Measurements from ENCODE around the gene PTPN1.
A peak's percentile ranks its signal among the peaks of the same experiment; 100 is the strongest.
"Not testable (repeated sequence)": the region's sequence is repeated elsewhere in the genome, so short reads cannot be mapped to it uniquely, and the experiment has no call there.

The PTPN1 gene

GRCh38 chr20:50471231-50471630, 39.0 kb upstream of the PTPN1 start:
- Histone ChIP-seq H3K36me3 (replicated peaks in 1 of 2; ENCODE audit: control insufficient read depth in 2 of 2, insufficient read depth in 2 of 2, low read length in 2 of 2) (no peaks in the 10 kb centered on the region), H3K18ac (ENCODE audit: low read length) (no peak overlapping the region), H2BK120ac (ENCODE audit: low read depth, low read length) (no peak overlapping the region), H4K91ac (ENCODE audit: low read depth, low read length, poor library complexity) (no peak overlapping the region), H2AK5ac (ENCODE audit: low read depth, low read length) (no peak overlapping the region), H3K23ac (ENCODE audit: low read depth, low read length, poor library complexity) (no peak overlapping the region), H3K4me1 (ENCODE audit: control insufficient read depth in 2 of 2, insufficient read depth in 1 of 2, low read depth in 1 of 2, low read length in 2 of 2) (peaks cover 0 to 5% of the 10 kb centered on the region in 2 donors), H3K9me3 (replicated peaks in 1 of 2; ENCODE audit: control insufficient read depth in 2 of 2, insufficient read depth in 1 of 2, low read depth in 1 of 2, low read length in 2 of 2) (no peaks in the 10 kb centered on the region), H3K9ac (ENCODE audit: low read depth, low read length, poor library complexity) (no peak overlapping the region), H2AFZ (ENCODE audit: low read length) (no peak overlapping the region), H2BK12ac (ENCODE audit: low read length) (no peak overlapping the region), H4K8ac (ENCODE audit: low read depth, low read length) (no peak overlapping the region), H3K27me3 (ENCODE audit: control insufficient read depth in 3 of 3, insufficient read depth in 3 of 3, low read depth in 1 of 3, low read length in 3 of 3) (peaks cover 0 to 4% (median 0%) of the 10 kb centered on the region in 3 experiments), H2BK15ac (ENCODE audit: low read length) (no peak overlapping the region), H3K27ac (replicated peaks; ENCODE audit: low read length) (no peak overlapping the region), H2BK5ac (ENCODE audit: low read length) (no peak overlapping the region), H3K4ac (ENCODE audit: low read length) (no peak overlapping the region), H3K79me1 (ENCODE audit: low read depth, low read length) (no peaks in the 10 kb centered on the region), H3K14ac (ENCODE audit: low read length) (no peak overlapping the region), H3K4me2 (ENCODE audit: insufficient read depth, low read length, poor library complexity, severe bottlenecking) (no peak overlapping the region), H3K4me3 (ENCODE audit: low read length in 2 of 2) (no peak overlapping the region)
- WGBS, 2 donors (ENCODE audit: extremely low coverage in 2 of 2, insufficient read length in 2 of 2, insufficient replicate concordance in 1 of 2), result no CpG with 5 or more reads among the region's 1 CpG
- no peak for DNase-seq (ENCODE audit: low spot score)

GRCh38 chr20:50472693-50473664, 37.2 kb upstream of the PTPN1 start:
- H3K18ac ChIP-seq (ENCODE audit: low read length), result peak overlapping the region; percentile 62
- no peak overlapping the region for H3K4me2 ChIP-seq (ENCODE audit: insufficient read depth, low read length, poor library complexity, severe bottlenecking)
- H3K23ac ChIP-seq (ENCODE audit: low read depth, low read length, poor library complexity), result peak overlapping the region; percentile 25
- no peak overlapping the region for H2BK120ac ChIP-seq (ENCODE audit: low read depth, low read length)
- peaks cover 0 to 5% of the 10 kb centered on the region in 2 donors for H3K4me1 ChIP-seq (ENCODE audit: control insufficient read depth in 2 of 2, insufficient read depth in 1 of 2, low read depth in 1 of 2, low read length in 2 of 2)
- no peak overlapping the region for H2AK5ac ChIP-seq (ENCODE audit: low read depth, low read length)
- H3K9me3 ChIP-seq (replicated peaks in 1 of 2; ENCODE audit: control insufficient read depth in 2 of 2, insufficient read depth in 1 of 2, low read depth in 1 of 2, low read length in 2 of 2), result no peaks in the 10 kb centered on the region
- H3K27me3 ChIP-seq (ENCODE audit: control insufficient read depth in 3 of 3, insufficient read depth in 3 of 3, low read depth in 1 of 3, low read length in 3 of 3), result peaks cover 0 to 7% (median 0%) of the 10 kb centered on the region in 3 experiments
- H2AFZ ChIP-seq (ENCODE audit: low read length), result no peak overlapping the region
- no peak for DNase-seq (ENCODE audit: low spot score)
- no CpG with 5 or more reads among the region's 12 CpGs for WGBS, 2 donors (ENCODE audit: extremely low coverage in 2 of 2, insufficient read length in 2 of 2, insufficient replicate concordance in 1 of 2)
- no peaks in the 10 kb centered on the region for H3K79me1 ChIP-seq (ENCODE audit: low read depth, low read length)
- no peak overlapping the region for H4K91ac ChIP-seq (ENCODE audit: low read depth, low read length, poor library complexity)
- no peak overlapping the region for H3K14ac ChIP-seq (ENCODE audit: low read length)
- no peak overlapping the region for H3K4ac ChIP-seq (ENCODE audit: low read length)
- H3K27ac ChIP-seq (replicated peaks; ENCODE audit: low read length), result no peak overlapping the region
- H2BK12ac ChIP-seq (ENCODE audit: low read length), result no peak overlapping the region
- no peak overlapping the region for H4K8ac ChIP-seq (ENCODE audit: low read depth, low read length)
- H3K9ac ChIP-seq (ENCODE audit: low read depth, low read length, poor library complexity), result no peak overlapping the region
- no peak overlapping the region for H2BK5ac ChIP-seq (ENCODE audit: low read length)
- no peaks in the 10 kb centered on the region for H3K36me3 ChIP-seq (replicated peaks in 1 of 2; ENCODE audit: control insufficient read depth in 2 of 2, insufficient read depth in 2 of 2, low read length in 2 of 2)
- H3K4me3 ChIP-seq (ENCODE audit: low read length in 2 of 2), result no peak overlapping the region
- H2BK15ac ChIP-seq (ENCODE audit: low read length), result no peak overlapping the region

GRCh38 chr20:50474356-50474755, 35.8 kb upstream of the PTPN1 start:
- not testable (repeated sequence) for H3K79me1 ChIP-seq (ENCODE audit: low read depth, low read length); H3K4me3 ChIP-seq (ENCODE audit: low read length in 2 of 2); H3K27me3 ChIP-seq (ENCODE audit: control insufficient read depth in 3 of 3, insufficient read depth in 3 of 3, low read depth in 1 of 3, low read length in 3 of 3); H2AK5ac ChIP-seq (ENCODE audit: low read depth, low read length); H2BK5ac ChIP-seq (ENCODE audit: low read length); H3K14ac ChIP-seq (ENCODE audit: low read length); DNase-seq (ENCODE audit: low spot score); H2BK12ac ChIP-seq (ENCODE audit: low read length); H3K9me3 ChIP-seq (replicated peaks in 1 of 2; ENCODE audit: control insufficient read depth in 2 of 2, insufficient read depth in 1 of 2, low read depth in 1 of 2, low read length in 2 of 2); H3K23ac ChIP-seq (ENCODE audit: low read depth, low read length, poor library complexity); H3K4me2 ChIP-seq (ENCODE audit: insufficient read depth, low read length, poor library complexity, severe bottlenecking); H3K9ac ChIP-seq (ENCODE audit: low read depth, low read length, poor library complexity); H4K91ac ChIP-seq (ENCODE audit: low read depth, low read length, poor library complexity); H3K27ac ChIP-seq (replicated peaks; ENCODE audit: low read length); H4K8ac ChIP-seq (ENCODE audit: low read depth, low read length); H3K18ac ChIP-seq (ENCODE audit: low read length); H3K4ac ChIP-seq (ENCODE audit: low read length); H2BK15ac ChIP-seq (ENCODE audit: low read length); H3K36me3 ChIP-seq (replicated peaks in 1 of 2; ENCODE audit: control insufficient read depth in 2 of 2, insufficient read depth in 2 of 2, low read length in 2 of 2); H2BK120ac ChIP-seq (ENCODE audit: low read depth, low read length); H3K4me1 ChIP-seq (ENCODE audit: control insufficient read depth in 2 of 2, insufficient read depth in 1 of 2, low read depth in 1 of 2, low read length in 2 of 2); H2AFZ ChIP-seq (ENCODE audit: low read length)
- WGBS, 2 donors (ENCODE audit: extremely low coverage in 2 of 2, insufficient read length in 2 of 2, insufficient replicate concordance in 1 of 2), result no CpG with 5 or more reads among the region's 5 CpGs

GRCh38 chr20:50475681-50476292, 34.4 kb upstream of the PTPN1 start:
- Histone ChIP-seq H2AFZ (ENCODE audit: low read length) (no peak overlapping the region), H3K4me3 (ENCODE audit: low read length in 2 of 2) (no peak overlapping the region), H2BK5ac (ENCODE audit: low read length) (no peak overlapping the region), H3K4me1 (ENCODE audit: control insufficient read depth in 2 of 2, insufficient read depth in 1 of 2, low read depth in 1 of 2, low read length in 2 of 2) (peaks cover 0 to 5% of the 10 kb centered on the region in 2 donors), H3K79me1 (ENCODE audit: low read depth, low read length) (no peaks in the 10 kb centered on the region), H2BK12ac (ENCODE audit: low read length) (no peak overlapping the region), H3K36me3 (replicated peaks in 1 of 2; ENCODE audit: control insufficient read depth in 2 of 2, insufficient read depth in 2 of 2, low read length in 2 of 2) (no peaks in the 10 kb centered on the region), H4K91ac (ENCODE audit: low read depth, low read length, poor library complexity) (no peak overlapping the region), H3K9ac (ENCODE audit: low read depth, low read length, poor library complexity) (no peak overlapping the region), H3K18ac (ENCODE audit: low read length) (no peak overlapping the region), H4K8ac (ENCODE audit: low read depth, low read length) (no peak overlapping the region), H3K4ac (ENCODE audit: low read length) (no peak overlapping the region), H3K27me3 (ENCODE audit: control insufficient read depth in 3 of 3, insufficient read depth in 3 of 3, low read depth in 1 of 3, low read length in 3 of 3) (peaks cover 0 to 7% (median 0%) of the 10 kb centered on the region in 3 experiments), H3K9me3 (replicated peaks in 1 of 2; ENCODE audit: control insufficient read depth in 2 of 2, insufficient read depth in 1 of 2, low read depth in 1 of 2, low read length in 2 of 2) (no peaks in the 10 kb centered on the region), H3K23ac (ENCODE audit: low read depth, low read length, poor library complexity) (no peak overlapping the region), H3K14ac (ENCODE audit: low read length) (no peak overlapping the region), H3K27ac (replicated peaks; ENCODE audit: low read length) (no peak overlapping the region), H2BK15ac (ENCODE audit: low read length) (no peak overlapping the region), H2AK5ac (ENCODE audit: low read depth, low read length) (no peak overlapping the region), H3K4me2 (ENCODE audit: insufficient read depth, low read length, poor library complexity, severe bottlenecking) (no peak overlapping the region), H2BK120ac (ENCODE audit: low read depth, low read length) (no peak overlapping the region)
- WGBS, 2 donors (ENCODE audit: extremely low coverage in 2 of 2, insufficient read length in 2 of 2, insufficient replicate concordance in 1 of 2), result no CpG with 5 or more reads among the region's 14 CpGs
- no peak for DNase-seq (ENCODE audit: low spot score)
